ENCODE results near the gene PHIP.

- TF ChIP-seq CTCF (IDR thresholded peaks at IDR 0.05) (no peak), POLR2A (IDR thresholded peaks at IDR 0.05) (no peak), POLR2AphosphoS5 (IDR thresholded peaks at IDR 0.05) (no peak)
Observed at GRCh38 chr6:79042799-79043126, 35.3 kb downstream of the PHIP start.

All from suprapubic skin (tissue), 4 donors.